Subcutaneous adipose tissue (tissue), 4 donors: ENCODE measurements around the gene VASN. TPM values are rescaled to one million over a fixed set of nuclear protein-coding genes. Genes with fewer than 3 reads are reported as not detected.

Experiments used
- CTCF ChIP-seq: fragments of 450-650 bp; IDR thresholded peaks from one replicate; pipeline ENCODE4 v1.5.1; 2016; ENCODE audit warnings: low read depth, mild to moderate bottlenecking, control low read depth, antibody characterized with exemption, moderate library complexity
- total RNA-seq, 4 donors: library from RNA; depleted of rRNA; stranded (reverse); fragments of >200 nt; gene quantifications; one replicate each; pipeline ENCODE4 v1.1.0, GENCODE V29; 2016

VASN gene
- total RNA-seq, 4 donors from 2014 or later = 13.7 to 34.9 (median 22.3) TPM

- TF ChIP-seq CTCF = no peak
These were observed 38.4 kb upstream of the VASN start for GRCh38 chr16:4333308-4333638.

DNA sequence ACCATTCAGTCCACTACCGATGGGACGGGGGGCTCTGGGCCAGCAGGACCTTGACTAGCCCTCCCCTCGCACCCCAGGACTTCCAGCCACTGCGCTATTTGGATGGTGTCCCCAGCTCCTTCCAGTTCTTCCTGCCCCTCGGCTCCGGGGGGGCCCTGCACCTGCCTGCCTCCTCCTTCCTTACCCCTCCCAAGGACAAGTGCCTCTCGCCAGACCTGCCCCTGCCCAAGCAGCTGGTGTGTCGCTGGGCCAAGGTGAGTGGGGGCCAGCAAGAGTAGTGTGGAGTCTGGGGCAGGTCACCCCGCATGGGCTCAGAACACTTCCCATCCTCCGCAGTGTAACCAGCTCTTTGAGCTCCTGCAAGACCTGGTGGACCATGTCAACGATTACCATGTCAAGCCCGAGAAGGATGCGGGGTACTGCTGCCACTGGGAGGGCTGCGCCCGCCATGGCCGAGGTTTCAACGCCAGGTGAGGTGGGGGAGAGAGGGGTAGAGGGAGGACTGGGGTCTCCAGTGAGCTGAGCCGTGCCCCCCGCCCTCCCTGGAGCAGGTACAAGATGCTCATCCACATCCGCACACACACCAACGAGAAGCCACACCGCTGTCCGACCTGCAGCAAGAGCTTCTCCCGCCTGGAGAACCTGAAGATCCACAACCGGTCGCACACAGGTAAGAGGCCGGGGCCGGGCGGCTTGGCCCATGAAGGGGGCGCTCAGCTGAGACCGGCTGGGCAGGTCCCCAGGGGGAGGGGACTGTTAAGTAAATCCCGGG lies 36.7 kb upstream of the VASN start:
- no peak for TF ChIP-seq CTCF

DNA sequence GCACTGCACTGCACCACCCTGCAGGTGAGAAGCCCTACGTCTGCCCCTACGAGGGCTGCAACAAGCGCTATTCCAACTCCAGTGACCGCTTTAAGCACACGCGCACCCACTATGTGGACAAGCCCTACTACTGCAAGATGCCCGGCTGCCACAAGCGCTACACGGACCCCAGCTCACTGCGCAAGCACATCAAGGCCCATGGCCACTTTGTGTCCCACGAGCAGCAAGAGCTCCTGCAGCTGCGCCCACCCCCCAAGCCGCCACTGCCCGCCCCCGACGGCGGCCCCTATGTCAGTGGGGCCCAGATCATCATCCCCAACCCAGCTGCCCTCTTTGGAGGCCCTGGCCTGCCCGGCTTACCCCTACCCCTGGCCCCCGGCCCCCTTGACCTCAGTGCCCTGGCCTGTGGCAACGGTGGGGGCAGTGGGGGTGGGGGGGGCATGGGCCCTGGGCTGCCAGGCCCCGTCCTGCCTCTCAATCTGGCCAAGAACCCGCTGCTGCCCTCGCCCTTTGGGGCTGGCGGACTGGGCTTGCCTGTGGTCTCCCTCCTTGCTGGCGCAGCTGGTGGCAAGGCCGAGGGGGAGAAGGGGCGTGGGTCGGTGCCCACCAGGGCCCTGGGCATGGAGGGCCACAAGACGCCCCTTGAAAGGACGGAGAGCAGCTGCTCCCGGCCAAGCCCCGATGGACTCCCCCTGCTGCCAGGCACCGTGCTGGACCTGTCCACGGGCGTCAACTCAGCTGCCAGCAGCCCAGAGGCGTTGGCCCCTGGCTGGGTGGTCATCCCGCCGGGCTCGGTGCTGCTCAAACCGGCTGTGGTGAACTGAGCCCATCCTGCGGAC lies 34.7 kb upstream of the VASN start:
- TF ChIP-seq CTCF = no peak

DNA sequence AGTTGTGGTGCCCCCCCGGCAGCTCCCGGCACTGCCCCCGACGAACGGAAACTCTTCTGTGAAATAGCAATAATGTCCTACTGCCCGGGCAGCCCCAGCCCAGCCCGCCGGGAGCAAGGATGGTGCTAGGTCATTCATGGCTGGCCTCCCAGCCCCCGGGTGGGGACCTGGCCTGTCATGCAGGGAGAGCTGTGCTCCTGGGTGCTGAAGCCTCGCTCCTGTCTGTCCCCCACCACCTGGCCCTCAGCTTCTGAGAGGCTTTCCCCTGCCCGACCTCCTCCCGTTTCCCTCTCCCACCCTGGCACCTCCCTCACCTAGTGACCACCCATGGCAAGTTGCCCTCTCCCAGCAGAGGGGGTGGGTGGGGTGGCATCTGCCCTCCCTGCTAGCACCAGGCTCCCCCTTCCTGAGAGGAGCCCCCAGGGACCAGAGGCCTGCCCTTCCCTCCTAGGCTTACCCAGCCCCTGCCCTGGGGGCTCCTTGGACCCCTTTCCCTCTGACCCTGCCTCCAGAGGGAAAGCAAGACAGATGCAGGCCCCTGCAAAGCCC lies 34.0 kb upstream of the VASN start:
- no peak for TF ChIP-seq CTCF

DNA sequence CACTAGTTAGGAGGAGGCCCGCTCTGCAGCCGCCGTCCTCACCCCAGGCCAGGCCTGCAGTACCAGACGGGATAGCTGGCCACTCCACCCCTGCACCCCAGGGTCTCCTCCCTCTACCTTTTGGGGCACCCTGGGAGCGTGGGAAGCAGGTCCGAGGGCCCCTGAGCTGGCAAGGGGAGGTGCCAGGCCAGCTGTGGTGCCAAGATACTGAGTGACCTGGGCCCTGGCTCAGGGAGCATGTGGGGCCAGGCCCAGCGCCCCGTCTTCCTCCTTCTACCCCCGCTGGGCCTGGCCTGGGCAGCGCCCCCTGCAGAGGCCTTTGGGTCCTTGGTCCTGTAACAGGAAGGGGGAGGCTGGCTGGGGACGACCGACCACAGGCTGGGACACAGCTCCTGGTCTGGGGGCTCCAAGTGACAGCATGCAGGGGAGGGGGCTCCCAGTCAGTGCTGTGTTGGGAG lies 33.5 kb upstream of the VASN start:
- no peak for TF ChIP-seq CTCF

GRCh38 chr16:4338712-4339299 lies 32.8 kb upstream of the VASN start:
- TF ChIP-seq CTCF = no peak

GRCh38 chr16:4339455-4339854 lies 32.2 kb upstream of the VASN start:
- no peak for TF ChIP-seq CTCF
